Hematopoietic multipotent progenitor cell treated with erythropoietin and hydrocortisone succinate and interleukin-3 and kit ligand, for 6 days (in vitro differentiated cells): ENCODE results near the gene RASEF.

Experiments used
- DNase-seq: peaks from one replicate; pipeline ENCODE4 v3.0.0-alpha.2; 2015

The RASEF gene

GRCh38 chr9:83056174-83056573 lies 6.8 kb downstream of the RASEF start:
- no peak for DNase-seq

GRCh38 chr9:83047839-83048775 lies 14.8 kb downstream of the RASEF start:
- DNase-seq: no peak

- DNase-seq: no peak
Observed at GRCh38 chr9:83043597-83043996, 19.3 kb downstream of the RASEF start.

DNA sequence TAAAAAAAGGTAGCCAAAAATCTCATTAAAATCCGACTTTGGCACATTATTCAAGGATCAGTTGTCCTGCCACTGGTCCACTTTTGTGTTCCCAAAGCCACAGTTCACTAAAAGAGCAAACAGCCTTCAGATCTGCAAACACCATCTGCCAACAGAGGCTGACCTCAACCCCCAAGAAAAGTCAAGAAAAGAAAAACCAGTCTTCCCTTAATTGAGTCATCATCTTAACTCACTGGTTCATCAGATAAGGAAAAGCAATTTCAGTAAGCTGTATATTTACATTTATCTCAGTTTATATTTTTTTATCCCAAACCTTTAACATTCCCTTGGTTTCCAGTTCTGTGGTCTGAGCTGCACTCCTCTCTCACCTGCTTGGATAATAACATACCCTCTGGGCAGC lies 21.2 kb downstream of the RASEF start:
- no peak for DNase-seq

DNA sequence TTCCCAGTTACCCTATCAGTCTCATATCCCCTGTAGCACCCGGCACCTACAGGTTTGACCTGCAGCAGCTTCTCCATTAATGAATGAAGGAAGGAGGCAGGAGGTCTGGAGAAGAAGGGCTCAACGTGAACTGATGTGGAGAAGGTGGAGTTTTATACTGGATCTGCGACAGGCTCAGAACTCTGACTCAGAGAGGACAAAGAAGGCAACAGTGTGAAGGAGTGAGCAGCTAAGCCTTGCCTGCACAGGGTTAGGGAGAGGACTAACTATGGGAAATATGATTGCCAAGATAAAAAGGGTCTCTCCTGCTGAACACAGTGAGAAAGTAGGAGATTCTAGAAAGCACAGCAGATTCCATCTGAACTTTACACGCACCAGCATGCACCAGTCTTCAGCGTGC lies 23.6 kb downstream of the RASEF start:
- DNase-seq: no peak

GRCh38 chr9:83036043-83036442 lies 26.9 kb downstream of the RASEF start:
- no peak for DNase-seq

- no peak for DNase-seq
Observed at GRCh38 chr9:83035143-83035542, 27.8 kb downstream of the RASEF start.

DNA sequence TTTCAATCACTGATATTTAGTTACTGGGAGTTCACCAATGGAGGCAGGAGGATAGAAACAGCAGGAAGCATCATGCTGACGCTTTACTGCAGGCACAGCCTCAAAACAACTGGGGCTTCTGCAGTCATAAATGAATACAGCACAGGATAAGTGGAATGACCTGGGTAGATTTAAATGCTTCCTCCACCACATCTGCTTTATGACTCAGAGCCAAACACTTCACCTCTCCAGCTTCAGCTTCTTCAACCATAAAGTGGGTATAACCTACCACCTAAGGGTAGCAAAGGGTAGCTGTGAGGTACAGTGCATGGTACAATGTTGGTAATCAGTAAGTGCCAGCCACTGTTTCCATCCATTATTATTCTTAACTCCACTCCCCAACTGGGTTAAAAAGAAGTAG lies 28.4 kb downstream of the RASEF start:
- DNase-seq: no peak

GRCh38 chr9:83034026-83034425 lies 28.9 kb downstream of the RASEF start:
- DNase-seq: no peak

- DNase-seq: no peak
Observed at GRCh38 chr9:83032065-83032625, 30.8 kb downstream of the RASEF start.

DNA sequence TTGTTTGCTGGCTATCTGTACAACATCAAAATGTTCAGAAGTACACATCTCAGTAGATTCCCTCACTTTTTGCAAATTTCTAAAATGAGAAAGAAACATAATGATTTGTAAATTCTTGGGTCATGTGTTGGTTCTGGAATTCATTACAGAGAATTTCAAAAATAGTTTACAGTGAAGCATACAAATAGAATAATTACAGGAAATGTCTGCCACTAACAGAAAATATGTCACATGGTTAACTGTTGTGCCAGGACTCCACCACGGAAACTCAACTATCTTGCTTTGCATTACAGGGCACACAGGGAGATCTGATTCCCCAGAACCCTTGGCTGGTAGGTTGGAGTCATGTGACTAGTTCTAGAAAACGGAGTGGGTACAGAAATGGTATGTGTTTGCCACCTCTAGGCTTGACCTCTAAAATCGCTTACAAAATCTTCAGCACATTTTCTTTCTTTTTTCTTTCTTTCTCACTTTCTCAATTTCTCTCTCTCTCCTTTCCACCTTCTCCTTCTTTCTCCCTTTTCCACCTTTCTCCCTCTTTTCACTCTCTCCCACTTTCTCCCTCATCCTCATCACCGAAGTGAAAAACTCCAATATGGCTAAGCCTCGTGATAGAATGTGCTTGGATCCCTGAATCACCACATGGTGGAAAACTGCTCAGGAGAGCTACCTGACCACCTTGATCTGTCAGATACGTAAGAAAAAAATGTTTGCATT lies 32.4 kb downstream of the RASEF start:
- no peak for DNase-seq

- DNase-seq: no peak
Observed at GRCh38 chr9:83029531-83030137, 33.3 kb downstream of the RASEF start.

DNA sequence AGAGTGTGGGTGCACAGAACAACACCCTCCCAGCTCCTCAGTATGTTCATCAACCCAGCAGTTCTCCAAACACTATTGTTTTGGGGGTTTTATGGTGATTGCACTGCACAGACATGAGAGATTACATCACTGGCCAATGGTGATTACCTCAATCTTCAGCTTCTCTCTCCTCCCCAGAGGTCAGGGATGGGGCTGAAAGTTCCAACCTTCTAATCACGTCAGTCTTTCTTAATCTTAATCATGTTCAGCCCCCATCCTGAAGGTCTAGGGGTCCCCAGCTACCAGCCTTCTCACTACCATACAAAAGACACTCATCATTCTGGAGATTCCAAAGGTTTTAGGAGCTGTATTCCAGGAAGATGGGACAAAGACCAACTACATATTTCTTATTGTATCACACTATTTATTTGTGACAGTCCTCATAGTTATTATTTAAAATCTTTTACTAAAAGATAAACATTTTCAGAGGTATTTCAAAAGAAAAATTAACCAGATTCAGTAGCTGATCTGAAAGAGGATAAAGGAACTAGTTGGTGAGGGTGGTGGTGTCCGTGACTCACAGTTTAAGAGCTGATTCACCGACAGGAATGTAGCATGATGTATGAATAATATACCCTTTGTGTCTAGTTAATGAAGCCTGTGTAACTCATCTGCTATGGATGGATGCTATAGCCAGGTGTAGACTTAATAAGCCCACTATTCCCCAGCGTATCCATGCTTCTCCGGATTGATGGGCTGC lies 35.6 kb downstream of the RASEF start:
- no peak for DNase-seq

- no peak for DNase-seq
Observed at GRCh38 chr9:83024506-83025125, 38.3 kb downstream of the RASEF start.

- no peak for DNase-seq
Observed at GRCh38 chr9:83023151-83023550, 39.8 kb downstream of the RASEF start.

- no peak for DNase-seq
Observed at GRCh38 chr9:83020864-83021263, 42.1 kb downstream of the RASEF start.

GRCh38 chr9:83020327-83020726 lies 42.6 kb downstream of the RASEF start:
- DNase-seq: no peak

DNA sequence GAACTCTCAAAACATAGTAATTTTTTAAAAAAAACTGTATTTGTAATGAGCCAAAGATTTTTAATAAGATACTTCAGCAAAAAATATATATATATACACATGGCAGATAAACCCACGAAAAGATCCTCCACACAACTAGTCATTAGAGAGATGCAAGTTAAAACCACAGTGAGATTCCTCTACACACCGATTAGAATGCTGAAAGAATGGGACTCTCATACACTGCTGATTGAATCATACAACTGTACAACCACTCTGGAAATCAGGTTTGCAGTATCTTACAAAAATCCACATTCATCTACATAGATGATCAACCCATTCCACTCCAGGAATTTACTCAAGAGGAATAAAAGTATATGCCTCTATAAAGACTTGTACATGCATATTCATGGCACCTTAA lies 43.7 kb downstream of the RASEF start:
- DNase-seq: no peak

- no peak for DNase-seq
Observed at GRCh38 chr9:83015897-83016296, 47.0 kb downstream of the RASEF start.

GRCh38 chr9:83013867-83014605 lies 48.9 kb downstream of the RASEF start:
- no peak for DNase-seq
